HepG2 (cell line): ENCODE results near the gene PPP2R2D. TPM values are rescaled to one million over a fixed set of nuclear protein-coding genes. Genes with fewer than 3 reads are reported as not detected.

Experiments
- AFF4 ChIP-seq: sonication (generic); formaldehyde crosslinking; IDR thresholded peaks from 2 replicates; pipeline ENCODE4 v1.4.0; 2020; ENCODE audit warnings: missing genetic modification reagents
- ARNTL ChIP-seq: sonication (generic); formaldehyde crosslinking; IDR thresholded peaks from 2 replicates; pipeline ENCODE4 v1.4.0; 2020; ENCODE audit warnings: mild to moderate bottlenecking, missing genetic modification reagents
- BCL3 ChIP-seq: sonication (generic); formaldehyde crosslinking; IDR thresholded peaks from 2 replicates; pipeline ENCODE4 v1.5.1; 2020; ENCODE audit warnings: mild to moderate bottlenecking, missing genetic modification reagents, moderate library complexity
- ZBTB34 ChIP-seq: sonication (generic); formaldehyde crosslinking; IDR thresholded peaks from 2 replicates; pipeline ENCODE4 v1.8.0; 2022; ENCODE audit warnings: mild to moderate bottlenecking, missing genetic modification reagents
- ZBTB40 ChIP-seq, 2 experiments: fragments of 450-650 bp in 1 of 2; sonication (generic) in 1 of 2; formaldehyde crosslinking in 1 of 2; IDR thresholded peaks; 2 replicates each; pipeline versions ENCODE4 v1.6.1 to v1.8.0; 2016 to 2022; ENCODE audit warnings: antibody characterized with exemption in 1 of 2, mild to moderate bottlenecking in 1 of 2, missing genetic modification reagents in 1 of 2
- ZC3H13 ChIP-seq: sonication (generic); formaldehyde crosslinking; IDR thresholded peaks from 2 replicates; pipeline ENCODE4 v1.8.1; 2023; ENCODE audit warnings: mild to moderate bottlenecking, missing genetic modification reagents, moderate library complexity
- ZSCAN21 ChIP-seq: sonication (generic); formaldehyde crosslinking; IDR thresholded peaks from 2 replicates; pipeline ENCODE4 v1.8.0; 2022; ENCODE audit warnings: mild to moderate bottlenecking, missing genetic modification reagents, moderate library complexity, borderline replicate concordance
- polyA plus RNA-seq, 8 experiments: library from polyadenylated mRNA; depleted of rRNA in 3 of 8; stranded (reverse) in 7 of 8; unstranded in 1 of 8; fragments of >200 nt; fragmentation: Illumina TruSeq in 4 of 8; extraction: Trizol in 4 of 8; gene quantifications; 2 replicates each; pipeline versions ENCODE4 v1.2.1 to v1.2.3, GENCODE V29; 2011 to 2016; ENCODE audit warnings: low read depth in 4 of 8, missing spikeins in 1 of 8, mixed read lengths in 1 of 8; ENCODE audit not compliant: insufficient read depth in 1 of 8
- total RNA-seq, 5 experiments: library from RNA; depleted of rRNA; stranded (reverse); fragments of >200 nt; fragmentation: Illumina TruSeq; extraction: Trizol; gene quantifications; 2 replicates each; pipeline ENCODE4 v1.2.3, GENCODE V29; 2016; ENCODE audit warnings: low read depth in 1 of 5

PPP2R2D gene
- total and polyA plus RNA-seq, 2 of the 13 experiments (the other 11 are each of a cell fraction or from before 2014, with no cell fraction given) = 32.7 to 33.2 TPM

GRCh38 chr10:131981429-131982184, 80.8 kb downstream of the PPP2R2D start, which contains the start of gene BNIP3 (continued):
- no peak for TF ChIP-seq ZBTB40 (IDR thresholded peaks at IDR 0.05)
- peak; percentile 76; the same call in 1 of the 2 replicates for TF ChIP-seq ZBTB40 (CRISPR knock-in tag; IDR thresholded peaks at IDR 0.05)
- TF ChIP-seq BCL3 (CRISPR knock-in tag) = peak; percentile 91
- TF ChIP-seq ZC3H13 (CRISPR knock-in tag) = peak; percentile 75; the same call in 1 of the 2 replicates
- TF ChIP-seq ZSCAN21 (CRISPR knock-in tag) = peak; percentile 95
- peak; percentile 86 for TF ChIP-seq ARNTL (CRISPR knock-in tag)
- TF ChIP-seq AFF4 = peak; percentile 72; the same call in 1 of the 2 replicates
- TF ChIP-seq ZBTB34 = no peak; the same call in 1 of the 2 replicates
